Common myeloid progenitor, CD34-positive (primary cell): Measurements from ENCODE around the gene COPG1.
"Not testable (repeated sequence)": the region's sequence is repeated elsewhere in the genome, so short reads cannot be mapped to it uniquely, and the experiment has no call there.

Experiments
- CTCF ChIA-PET: fragments of 350-600 bp; sonication (Branson Sonifier 250); formaldehyde crosslinking; loops from one replicate; lab custom pipeline; 2021; ENCODE audit warnings: antibody characterized with exemption; lab: Charles Lee
- POLR2A ChIA-PET: fragments of 350-600 bp; sonication (Branson Sonifier 250); formaldehyde crosslinking; loops from one replicate; lab custom pipeline; 2021; ENCODE audit warnings: antibody characterized with exemption; lab: Charles Lee
- DNase-seq, 3 donors: peaks; one replicate each; pipeline versions ENCODE4 v3.0.0 to v3.0.0-alpha.2; 2013
- H3K27ac ChIP-seq, 2 experiments: 1 replicate in 1 of 2; 2 replicates in 1 of 2; pipeline ENCODE4 v1.7.0; 2013; ENCODE audit warnings: inconsistent platforms in 2 of 2, low read length in 2 of 2, mild to moderate bottlenecking in 2 of 2, low read depth in 1 of 2, moderate library complexity in 1 of 2; ENCODE audit not compliant: severe bottlenecking in 2 of 2, insufficient read depth in 1 of 2, poor library complexity in 1 of 2
- H3K27me3 ChIP-seq, 5 experiments: replicated peaks in 2 of 5; 1 replicate in 3 of 5; 2 replicates in 2 of 5; pipeline versions ENCODE4 v1.6.1 to v1.7.0; 2013; ENCODE audit warnings: low read length in 4 of 5, mild to moderate bottlenecking in 2 of 5, moderate library complexity in 2 of 5, inconsistent platforms in 1 of 5; ENCODE audit not compliant: insufficient read depth in 5 of 5, control insufficient read depth in 4 of 5
- H3K36me3 ChIP-seq, 4 experiments: 1 replicate in 2 of 4; 2 replicates in 2 of 4; pipeline versions ENCODE4 v1.6.1 to v1.7.0; 2013; ENCODE audit warnings: low read length in 3 of 4, control low read depth in 1 of 4, mild to moderate bottlenecking in 1 of 4; ENCODE audit not compliant: control insufficient read depth in 4 of 4, insufficient read depth in 4 of 4
- H3K4me1 ChIP-seq, 4 experiments: 1 replicate in 3 of 4; 2 replicates in 1 of 4; pipeline versions ENCODE4 v1.6.1 to v1.7.1; 2013; ENCODE audit warnings: low read length in 3 of 4, mild to moderate bottlenecking in 3 of 4, control low read depth in 1 of 4, inconsistent platforms in 1 of 4, moderate library complexity in 1 of 4; ENCODE audit not compliant: control insufficient read depth in 4 of 4, insufficient read depth in 4 of 4; ENCODE audit errors: control extremely low read depth in 1 of 4
- H3K4me3 ChIP-seq, 7 experiments: 1 replicate in 4 of 7; 2 replicates in 3 of 7; pipeline versions ENCODE4 v1.5.1 to v1.7.0; 2013; ENCODE audit warnings: mild to moderate bottlenecking in 7 of 7, low read length in 6 of 7, moderate library complexity in 6 of 7, inconsistent platforms in 2 of 7, low read depth in 2 of 7, control low read depth in 1 of 7; ENCODE audit not compliant: insufficient read depth in 4 of 7, control insufficient read depth in 1 of 7; ENCODE audit errors: extremely low read depth in 1 of 7
- H3K9me3 ChIP-seq, 5 experiments: 1 replicate in 4 of 5; 2 replicates in 1 of 5; pipeline versions ENCODE4 v1.6.1 to v1.7.1; 2013; ENCODE audit warnings: low read length in 4 of 5, mild to moderate bottlenecking in 2 of 5, inconsistent platforms in 1 of 5, low read depth in 1 of 5, moderate library complexity in 1 of 5; ENCODE audit not compliant: control insufficient read depth in 4 of 5, insufficient read depth in 2 of 5; ENCODE audit errors: control extremely low read depth in 1 of 5
- WGBS: methylation state at CpG from one replicate; pipeline ENCODE4 v1.1.5; 2013; ENCODE audit not compliant: insufficient coverage; 5-methylcytosine and 5-hydroxymethylcytosine counted together

The COPG1 gene

GRCh38 chr3:129261894-129262293 is 12.5 kb downstream of the COPG1 start:
- H3K4me3 ChIP-seq = no peak overlapping the region
- no peak for DNase-seq
- ChIA-PET CTCF (interaction anchor here (0.8 to 1.6 kb wide), 4 partner anchors 15 to 93 kb away, joined by 3 to 5 read pairs (median 4); no protein-coding TSS in a partner anchor), POLR2A (no interaction called here)
- no peak overlapping the region for H3K27ac ChIP-seq
- H3K27me3 ChIP-seq = no peaks in the 10 kb centered on the region
- H3K4me1 ChIP-seq = no peaks in the 10 kb centered on the region
- H3K9me3 ChIP-seq = no peaks in the 10 kb centered on the region
- 100% methylated on average over 1 of the region's 3 CpGs for WGBS
- peaks cover 33 to 89% (median 80%) of the 10 kb centered on the region in 4 experiments for H3K36me3 ChIP-seq

DNA sequence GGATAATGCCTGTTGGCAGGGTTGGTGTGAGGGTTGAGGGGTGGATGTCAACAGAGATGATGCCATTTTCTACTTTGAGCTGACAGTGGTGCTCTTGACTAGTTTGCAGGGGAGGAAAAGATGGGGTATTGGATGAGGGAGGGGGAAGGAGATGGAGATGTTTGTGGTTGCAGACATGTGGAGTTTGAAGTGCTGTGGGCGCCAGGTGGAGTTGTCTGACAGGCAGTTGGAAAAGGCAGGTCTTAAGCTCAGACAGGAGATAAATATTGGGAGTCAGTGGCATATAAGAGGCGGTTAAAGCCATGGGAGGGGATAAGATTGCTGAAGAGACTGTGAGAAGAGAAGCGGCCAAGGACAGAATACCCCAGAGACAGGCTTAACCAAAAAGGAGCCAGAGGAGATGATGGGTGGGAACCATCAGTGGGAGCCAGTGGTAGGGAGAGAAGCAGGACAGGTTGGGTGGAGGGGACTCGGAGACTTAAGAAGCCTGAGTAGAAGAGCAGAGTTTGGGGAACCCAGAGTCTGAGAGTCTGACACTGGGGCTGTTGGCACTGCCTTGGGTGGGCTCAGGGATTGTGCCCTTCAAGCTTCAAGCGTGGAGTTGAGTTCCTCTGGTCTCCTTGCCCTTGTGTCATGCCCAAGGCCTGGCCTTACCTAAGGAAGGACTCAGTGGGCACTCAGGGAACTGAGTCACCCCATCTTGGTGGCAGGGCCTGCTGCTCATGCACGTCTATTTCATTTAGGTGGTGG is 13.9 kb downstream of the COPG1 start:
- WGBS = 93% methylated on average over 6 of the region's 6 CpGs
- H3K4me1 ChIP-seq = no peaks in the 10 kb centered on the region
- no peak for DNase-seq
- CTCF ChIA-PET = interaction anchor here (1.2 kb wide), 2 partner anchors 9 to 53 kb away, joined by 3 to 5 read pairs; a partner anchor contains a TSS
- no peaks in the 10 kb centered on the region for H3K9me3 ChIP-seq
- no peak overlapping the region for H3K4me3 ChIP-seq
- POLR2A ChIA-PET = interaction anchor here (1.0 kb wide), 1 partner anchor 10 kb away, joined by 6 read pairs; no protein-coding TSS in a partner anchor
- H3K27ac ChIP-seq = no peak overlapping the region
- H3K27me3 ChIP-seq = no peaks in the 10 kb centered on the region
- peaks cover 41 to 88% (median 77%) of the 10 kb centered on the region in 4 experiments for H3K36me3 ChIP-seq

GRCh38 chr3:129264994-129265393 is 15.6 kb downstream of the COPG1 start:
- H3K27me3 ChIP-seq, H3K4me3 ChIP-seq, H3K4me1 ChIP-seq, POLR2A ChIA-PET, CTCF ChIA-PET, H3K9me3 ChIP-seq, H3K27ac ChIP-seq, DNase-seq: not testable (repeated sequence)
- H3K36me3 ChIP-seq = peaks cover 49 to 94% (median 79%) of the 10 kb centered on the region in 4 experiments
- WGBS = 88% methylated on average over 4 of the region's 6 CpGs

GRCh38 chr3:129266651-129267050 is 17.2 kb downstream of the COPG1 start:
- Histone ChIP-seq H3K4me3 (no peak overlapping the region), H3K36me3 (peaks cover 41 to 92% (median 78%) of the 10 kb centered on the region in 4 experiments), H3K4me1 (no peaks in the 10 kb centered on the region), H3K9me3 (no peaks in the 10 kb centered on the region), H3K27me3 (no peaks in the 10 kb centered on the region), H3K27ac (no peak overlapping the region)
- ChIA-PET POLR2A (no interaction called here), CTCF (interaction anchor here (0.9 to 1.2 kb wide), 3 partner anchors 11 to 213 kb away, joined by 3 to 5 read pairs (median 3); partner anchors contain the start of gene COPG1)
- WGBS = 100% methylated on average over 4 of the region's 4 CpGs
- no peak for DNase-seq

GRCh38 chr3:129268396-129268795 is 19.0 kb downstream of the COPG1 start:
- no peak for DNase-seq
- peaks cover 52 to 96% (median 80%) of the 10 kb centered on the region in 4 experiments for H3K36me3 ChIP-seq
- CTCF ChIA-PET = no interaction called here
- H3K4me3 ChIP-seq = no peak overlapping the region
- H3K27ac ChIP-seq = no peak overlapping the region
- POLR2A ChIA-PET = no interaction called here
- 94% methylated on average over 3 of the region's 4 CpGs for WGBS
- H3K4me1 ChIP-seq = no peaks in the 10 kb centered on the region
- H3K27me3 ChIP-seq = no peaks in the 10 kb centered on the region
- H3K9me3 ChIP-seq = no peaks in the 10 kb centered on the region

DNA sequence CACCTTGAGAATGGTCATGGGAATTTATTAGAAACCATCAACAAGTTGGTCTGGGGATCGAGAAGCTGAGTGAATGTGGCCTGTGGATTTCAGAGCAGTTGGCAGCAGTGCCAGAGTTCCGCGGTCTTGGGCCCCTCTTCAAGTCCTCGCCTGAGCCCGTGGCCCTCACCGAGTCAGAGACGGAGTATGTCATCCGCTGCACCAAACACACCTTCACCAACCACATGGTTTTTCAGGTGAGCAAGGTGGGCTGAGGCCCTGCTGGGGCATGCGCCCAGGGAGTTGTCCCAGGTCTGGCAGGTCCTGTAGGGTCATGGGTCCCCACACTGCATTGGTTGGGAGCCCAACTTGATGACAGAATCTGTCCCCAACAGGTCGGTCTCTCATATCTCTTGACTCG is 22.3 kb downstream of the COPG1 start:
- WGBS = 98% methylated on average over 8 of the region's 11 CpGs
- Histone ChIP-seq H3K9me3 (no peaks in the 10 kb centered on the region), H3K27me3 (no peaks in the 10 kb centered on the region), H3K4me3 (no peak overlapping the region), H3K36me3 (peaks cover 44 to 95% (median 76%) of the 10 kb centered on the region in 4 experiments), H3K4me1 (no peaks in the 10 kb centered on the region), H3K27ac (no peak overlapping the region)
- CTCF ChIA-PET = interaction anchor here (0.7 to 1.7 kb wide), 2 partner anchors 17 to 26 kb away, joined by 3 read pairs; no protein-coding TSS in a partner anchor
- POLR2A ChIA-PET = no interaction called here
- DNase-seq = no peak

DNA sequence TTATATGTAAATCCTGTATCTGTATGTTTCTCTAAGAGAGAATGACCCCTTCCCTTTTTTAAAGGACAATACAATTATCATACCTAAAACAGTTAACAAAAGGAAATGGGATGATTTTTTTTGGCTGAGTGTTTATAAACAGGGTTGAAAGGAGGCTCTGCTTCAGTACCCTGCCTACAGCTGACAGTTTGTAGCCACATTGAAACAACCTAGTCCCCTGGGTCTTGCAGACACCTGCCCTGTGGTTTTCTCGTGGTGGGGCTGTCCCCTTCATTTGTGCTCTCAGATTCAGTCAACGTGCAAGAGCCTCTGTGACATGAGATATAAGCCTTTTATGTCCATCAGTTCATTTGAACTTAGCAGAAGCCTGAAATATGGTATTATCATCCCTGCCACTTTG is 27.0 kb downstream of the COPG1 start:
- Histone ChIP-seq H3K4me1 (peaks cover 2 to 20% (median 15%) of the 10 kb centered on the region in 4 experiments), H3K9me3 (no peaks in the 10 kb centered on the region), H3K4me3 (no peak overlapping the region), H3K27ac (no peak overlapping the region), H3K27me3 (no peaks in the 10 kb centered on the region), H3K36me3 (peaks cover 14 to 61% (median 47%) of the 10 kb centered on the region in 4 experiments)
- POLR2A ChIA-PET = no interaction called here
- DNase-seq = peak in 2 of 3 donors; percentile 34 to 47
- CTCF ChIA-PET = interaction anchor here (1.5 kb wide), 1 partner anchor 15 kb away, joined by 4 read pairs; no protein-coding TSS in a partner anchor
- WGBS = 73% methylated on average over 2 of the region's 2 CpGs
